Prostate gland (tissue), 2 donors: ENCODE results near the gene ASB15. TPM values are rescaled to one million over a fixed set of nuclear protein-coding genes. Genes with fewer than 3 reads are reported as not detected.

Source experiments
- DNase-seq: peaks from one replicate; pipeline ENCODE4 v3.0.0-alpha.2; 2019; ENCODE audit warnings: low spot score
- H3K27ac ChIP-seq, 2 donors: fragments of 200-600 bp; sonication (generic); 2 replicates each; pipeline ENCODE4 v1.5.1; 2017 to 2019
- H3K27me3 ChIP-seq: fragments of 200-600 bp; sonication (generic); replicated peaks from 2 replicates; pipeline ENCODE4 v1.5.1; 2019; ENCODE audit not compliant: insufficient read depth
- H3K36me3 ChIP-seq, 2 donors: fragments of 200-600 bp; sonication (generic); 1 replicate in 1 of 2; 2 replicates in 1 of 2; pipeline versions ENCODE4 v1.5.1 to v1.8.1; 2017 to 2019
- H3K4me1 ChIP-seq: fragments of 200-600 bp; sonication (generic); replicated peaks from 2 replicates; pipeline ENCODE4 v1.5.1; 2019
- H3K4me3 ChIP-seq, 2 donors: fragments of 200-600 bp; sonication (generic); 2 replicates each; pipeline ENCODE4 v1.5.1; 2017 to 2019
- H3K9me3 ChIP-seq: fragments of 200-600 bp; sonication (generic); 2 replicates; pipeline ENCODE4 v1.5.1; 2017
- CTCF ChIP-seq, 4 experiments: fragments of 200-600 bp in 2 of 4; fragments of 450-650 bp in 2 of 4; sonication (generic) in 2 of 4; IDR thresholded peaks; 1 replicate in 3 of 4; 2 replicates in 1 of 4; pipeline ENCODE4 v1.5.1; 2016 to 2019; ENCODE audit warnings: antibody characterized with exemption in 4 of 4, mild to moderate bottlenecking in 2 of 4, moderate library complexity in 2 of 4
- POLR2A ChIP-seq: fragments of 450-650 bp; IDR thresholded peaks from one replicate; pipeline ENCODE4 v1.6.1; 2016; ENCODE audit warnings: antibody characterized with exemption, mild to moderate bottlenecking
- POLR2AphosphoS5 ChIP-seq: sonication (generic); formaldehyde crosslinking; IDR thresholded peaks from one replicate; pipeline ENCODE4 v1.6.1; 2017; ENCODE audit warnings: antibody characterized with exemption
- WGBS: methylation state at CpG from one replicate; pipeline ENCODE4 v1.1.5; 2018; 5-methylcytosine and 5-hydroxymethylcytosine counted together
- intact Hi-C: fragments of 100-400 bp; cut with DNase I; formaldehyde crosslinking; loops from one replicate; pipeline ENCODE4 v1.14.2; 2022
- total RNA-seq, 2 donors: library from RNA; depleted of rRNA; stranded (reverse); fragments of >200 nt; gene quantifications; one replicate each; pipeline ENCODE4 v1.1.0, GENCODE V29; 2016

The ASB15 gene
- total RNA-seq, 2 donors from 2014 or later, result 1.1 TPM; not detected in 1

GRCh38 chr7:123663200-123663599 is 61.6 kb downstream of the ASB15 start:
- intact Hi-C loops, result no loop called here
- no peak for TF ChIP-seq POLR2A
- no peak for DNase-seq
- 96% methylated on average over 6 of the region's 6 CpGs for WGBS
- Histone ChIP-seq H3K9me3 (no peaks in the 10 kb centered on the region), H3K27ac (no peak overlapping the region), H3K4me3 (no peak overlapping the region), H3K4me1 (no peaks in the 10 kb centered on the region), H3K36me3 (no peaks in the 10 kb centered on the region), H3K27me3 (no peaks in the 10 kb centered on the region)

- no peak for DNase-seq
- TF ChIP-seq POLR2AphosphoS5 (no peak), CTCF (IDR thresholded peaks at IDR 0.05) (no peak), POLR2A (no peak)
- Histone ChIP-seq H3K27me3 (no peaks in the 10 kb centered on the region), H3K27ac (no peak overlapping the region), H3K4me1 (no peaks in the 10 kb centered on the region), H3K36me3 (no peaks in the 10 kb centered on the region), H3K9me3 (no peaks in the 10 kb centered on the region), H3K4me3 (no peak overlapping the region)
- 21% methylated on average over 2 of the region's 2 CpGs for WGBS
- intact Hi-C loops, result no loop called here
Observed at GRCh38 chr7:123665157-123665556, 63.5 kb downstream of the ASB15 start.

- 93% methylated on average over 1 of the region's 1 CpG for WGBS
- intact Hi-C loops, result no loop called here
- Histone ChIP-seq H3K9me3 (no peaks in the 10 kb centered on the region), H3K27ac (no peak overlapping the region), H3K4me3 (no peak overlapping the region), H3K4me1 (no peaks in the 10 kb centered on the region), H3K27me3 (no peaks in the 10 kb centered on the region), H3K36me3 (no peaks in the 10 kb centered on the region)
- no peak for DNase-seq
- TF ChIP-seq POLR2AphosphoS5 (no peak), CTCF (IDR thresholded peaks at IDR 0.05) (no peak), POLR2A (no peak)
Observed at GRCh38 chr7:123665896-123666295, 64.3 kb downstream of the ASB15 start.

GRCh38 chr7:123666492-123666891 is 64.9 kb downstream of the ASB15 start:
- Histone ChIP-seq H3K27ac (no peak overlapping the region), H3K4me3 (no peak overlapping the region), H3K9me3 (no peaks in the 10 kb centered on the region), H3K4me1 (no peaks in the 10 kb centered on the region), H3K27me3 (no peaks in the 10 kb centered on the region), H3K36me3 (no peaks in the 10 kb centered on the region)
- WGBS, result 29% methylated on average over 1 of the region's 1 CpG
- DNase-seq, result no peak
- intact Hi-C loops, result no loop called here
- no peak for TF ChIP-seq POLR2A
- TF ChIP-seq CTCF (IDR thresholded peaks at IDR 0.05), result no peak
- TF ChIP-seq POLR2AphosphoS5, result no peak

GRCh38 chr7:123669485-123669884 is 67.9 kb downstream of the ASB15 start:
- TF ChIP-seq POLR2AphosphoS5, result no peak
- no peak for TF ChIP-seq POLR2A
- no peak for TF ChIP-seq CTCF (IDR thresholded peaks at IDR 0.05)
- H3K4me3 ChIP-seq, result no peak overlapping the region
- H3K9me3 ChIP-seq, result no peaks in the 10 kb centered on the region
- no peaks in the 10 kb centered on the region for H3K36me3 ChIP-seq
- H3K27ac ChIP-seq, result no peak overlapping the region
- no peaks in the 10 kb centered on the region for H3K27me3 ChIP-seq
- WGBS, result 90% methylated on average over 7 of the region's 7 CpGs
- intact Hi-C loops, result no loop called here
- H3K4me1 ChIP-seq, result no peaks in the 10 kb centered on the region
- no peak for DNase-seq
